CD4-positive, alpha-beta T cell treated with Interleukin-17A for 4 hours (primary cell): Measurements from ENCODE around the gene MGLL.

Experiments used
- DNase-seq: peaks from one replicate; pipeline ENCODE4 v3.0.0-alpha.2; 2020; ENCODE audit warnings: mixed read lengths

The MGLL gene

DNA sequence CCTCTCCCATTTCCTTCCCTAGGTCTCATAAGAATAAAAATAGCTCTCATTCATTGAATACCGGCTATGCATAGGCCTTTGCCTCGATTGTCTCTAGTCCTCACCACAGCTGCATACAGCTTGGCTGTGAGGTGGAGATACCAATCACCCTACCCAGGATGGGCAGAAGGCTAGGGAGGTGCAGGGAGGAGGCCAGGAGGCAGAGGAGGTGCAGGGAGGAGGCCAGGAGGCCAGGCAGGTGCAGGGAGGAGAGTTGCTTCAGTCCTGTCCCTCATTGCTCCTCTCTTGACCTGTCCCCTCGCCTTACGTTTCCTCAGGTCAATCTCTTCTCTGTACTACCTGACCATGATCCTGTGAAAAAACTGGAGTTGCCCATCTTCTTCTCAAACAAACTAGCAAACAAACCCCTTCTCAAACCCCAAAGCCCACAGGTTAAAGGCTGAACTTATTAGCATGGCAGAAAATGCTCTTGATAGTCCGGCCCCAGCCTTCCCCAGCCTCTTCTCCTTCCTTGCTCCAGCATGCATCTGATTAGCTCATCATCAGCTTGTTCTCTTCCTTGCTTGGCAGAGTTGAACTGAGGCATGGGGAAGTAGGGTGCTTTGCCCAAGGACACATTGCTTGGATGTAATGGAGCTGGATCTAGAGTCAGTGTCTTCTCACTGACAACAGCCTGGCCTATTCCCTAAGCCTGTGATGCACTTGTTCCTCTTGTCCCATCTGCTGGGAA lies 177.5 kb downstream of the MGLL start:
- DNase-seq = no peak

DNA sequence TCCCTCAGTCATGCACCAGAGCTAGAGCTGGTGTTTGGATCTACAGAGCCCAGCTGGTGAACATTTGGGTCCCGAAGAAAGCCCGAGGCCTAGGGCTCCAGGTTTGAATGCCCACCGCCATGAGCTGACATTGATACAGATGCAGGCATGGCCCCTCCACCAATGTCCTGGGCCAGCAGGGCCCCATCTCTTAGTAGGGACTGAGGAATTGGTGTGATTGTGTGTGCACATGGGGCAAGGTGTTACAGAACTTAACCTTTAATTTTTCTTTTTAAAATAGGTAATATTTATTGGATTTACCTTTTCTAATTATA lies 182.3 kb downstream of the MGLL start:
- DNase-seq = no peak

DNA sequence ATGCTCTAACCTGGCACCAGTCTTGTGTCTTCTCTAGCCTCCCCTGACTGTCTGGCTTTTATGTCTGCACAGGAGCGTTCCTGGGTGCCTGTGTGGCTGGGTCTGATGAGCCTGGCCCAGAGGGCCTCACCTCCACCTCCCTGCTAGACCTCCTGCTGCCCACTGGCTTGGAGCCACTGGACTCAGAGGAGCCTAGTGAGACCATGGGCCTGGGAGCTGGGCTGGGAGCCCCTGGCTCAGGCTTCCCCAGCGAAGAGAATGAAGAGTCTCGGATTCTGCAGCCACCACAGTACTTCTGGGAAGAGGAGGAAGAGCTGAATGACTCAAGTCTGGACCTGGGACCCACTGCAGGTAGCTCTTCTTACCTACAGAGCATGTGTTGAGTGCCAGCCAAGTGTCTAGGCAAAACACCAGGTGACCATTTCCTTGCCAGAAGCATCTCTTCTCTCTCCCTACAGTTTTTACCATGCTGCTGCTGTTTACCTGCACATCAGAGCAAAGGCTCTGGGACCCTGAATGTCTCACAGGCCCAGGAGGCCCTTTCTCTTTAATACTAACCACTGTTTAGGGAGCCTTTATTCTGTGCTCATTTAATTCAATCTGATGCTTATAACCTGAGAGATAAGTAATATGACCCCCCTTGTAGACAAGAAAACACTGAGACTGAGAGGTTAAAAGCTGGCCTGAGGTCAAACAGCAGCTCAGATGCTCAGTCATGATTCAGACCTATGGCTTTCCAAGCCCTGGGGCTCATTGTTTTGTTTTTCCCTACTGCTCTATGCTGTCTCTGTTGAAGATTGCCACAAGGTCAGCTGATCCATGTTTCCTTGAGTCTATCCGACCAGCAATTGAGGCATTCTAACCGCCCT lies 182.9 kb downstream of the MGLL start:
- no peak for DNase-seq
